Amygdala (tissue), 56 donors: ENCODE results near the gene PCSK5.
A peak's percentile ranks its signal among the peaks of the same experiment; 100 is the strongest.
"Not testable (repeated sequence)": the region's sequence is repeated elsewhere in the genome, so short reads cannot be mapped to it uniquely, and the experiment has no call there.

Experiments used
- DNase-seq, 56 donors: peaks; one replicate each; lab custom pipeline; 2025; lab: John Stamatoyannopoulos, UW

PCSK5 gene

GRCh38 chr9:75890472-75891276 is at the start of gene PCSK5:
PCSK5 (plus strand) TSS chr9:75890673; CDS start chr9:75891182, 509 bp downstream.
- peak; percentile 37 to 95 (median 86) for DNase-seq

GRCh38 chr9:75844321-75844720 is 46.2 kb upstream of the PCSK5 start:
- no peak for DNase-seq

DNA sequence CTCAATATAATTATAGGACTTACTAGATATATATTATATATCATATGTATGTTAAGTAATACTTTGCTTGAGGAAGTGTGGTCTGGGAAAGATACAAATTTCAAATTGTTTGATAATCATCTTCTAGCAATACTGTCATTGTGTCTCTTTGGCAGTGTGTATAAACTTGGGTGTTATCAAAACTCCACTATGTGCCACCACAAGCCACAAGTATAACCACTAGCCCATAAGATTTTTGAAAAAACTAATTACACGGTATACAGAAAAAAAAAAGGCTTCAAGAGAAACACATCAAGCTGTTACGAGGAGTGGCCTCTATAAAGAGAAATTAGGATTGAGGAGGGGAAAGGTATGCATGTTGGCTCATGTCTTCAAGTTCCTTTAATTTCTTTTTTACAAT is 44.7 kb upstream of the PCSK5 start:
- DNase-seq: no peak

GRCh38 chr9:75847085-75847484 is 43.4 kb upstream of the PCSK5 start:
- DNase-seq: no peak

GRCh38 chr9:75850459-75851200 is 39.8 kb upstream of the PCSK5 start:
- no peak for DNase-seq

- DNase-seq: no peak
These were observed 38.6 kb upstream of the PCSK5 start for GRCh38 chr9:75851917-75852316.

- no peak for DNase-seq
These were observed 37.7 kb upstream of the PCSK5 start for GRCh38 chr9:75852746-75853145.

DNA sequence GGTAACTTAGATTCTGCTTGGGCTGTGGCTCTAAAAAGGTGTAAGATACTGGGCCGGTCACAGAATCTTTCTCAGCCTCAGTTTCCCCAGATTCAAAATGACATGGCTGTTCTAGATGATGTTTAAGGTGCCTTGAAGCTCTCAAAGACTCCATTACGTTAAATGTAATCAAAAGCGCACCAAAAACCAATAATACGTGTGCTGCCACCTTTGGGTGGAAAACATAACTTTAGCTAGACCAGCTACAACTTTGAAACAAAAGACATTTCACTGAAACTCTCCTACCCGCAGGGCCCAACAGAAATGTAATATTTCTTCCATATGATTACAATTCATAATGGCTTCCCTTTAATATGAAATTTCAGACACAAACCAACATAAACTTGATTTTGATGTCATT is 35.0 kb upstream of the PCSK5 start:
- DNase-seq: peak in 1 of 56 donors; percentile 2

- DNase-seq: no peak
These were observed 31.9 kb upstream of the PCSK5 start for GRCh38 chr9:75858497-75859092.

GRCh38 chr9:75864266-75864665 is 26.2 kb upstream of the PCSK5 start:
- DNase-seq: no peak

DNA sequence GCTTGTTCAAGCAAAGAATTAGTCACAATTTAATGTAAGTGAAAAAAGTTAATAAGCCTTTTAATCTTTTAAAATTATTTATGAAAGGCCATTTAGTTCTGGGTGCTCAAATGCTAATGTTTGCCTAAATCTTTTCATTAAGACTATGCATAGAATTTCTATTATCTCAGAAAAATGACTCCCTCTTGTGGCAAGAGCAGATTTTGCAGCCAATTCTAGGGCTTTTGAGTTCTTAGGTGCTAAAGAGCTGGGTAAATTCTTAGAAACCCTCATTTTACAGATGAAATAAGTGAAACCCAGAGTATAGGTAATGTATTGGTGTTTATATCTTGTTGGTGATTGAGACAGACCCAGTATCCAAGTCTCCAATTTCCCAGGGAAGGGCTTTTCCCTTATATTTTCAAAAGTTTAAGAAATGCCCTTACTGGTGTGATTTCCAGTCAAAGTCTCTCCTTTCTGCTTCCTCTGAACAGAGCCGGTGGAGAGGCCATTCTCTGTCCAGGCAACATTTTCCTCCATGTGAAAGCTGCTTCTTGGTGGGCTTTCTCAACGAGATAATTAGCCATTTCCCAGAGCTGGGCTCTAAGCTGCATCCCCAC is 24.1 kb upstream of the PCSK5 start:
- DNase-seq: peak in 12 of 56 donors; percentile 2 to 77 (median 8)

GRCh38 chr9:75868526-75868925 is 21.9 kb upstream of the PCSK5 start:
- DNase-seq: not testable (repeated sequence)

DNA sequence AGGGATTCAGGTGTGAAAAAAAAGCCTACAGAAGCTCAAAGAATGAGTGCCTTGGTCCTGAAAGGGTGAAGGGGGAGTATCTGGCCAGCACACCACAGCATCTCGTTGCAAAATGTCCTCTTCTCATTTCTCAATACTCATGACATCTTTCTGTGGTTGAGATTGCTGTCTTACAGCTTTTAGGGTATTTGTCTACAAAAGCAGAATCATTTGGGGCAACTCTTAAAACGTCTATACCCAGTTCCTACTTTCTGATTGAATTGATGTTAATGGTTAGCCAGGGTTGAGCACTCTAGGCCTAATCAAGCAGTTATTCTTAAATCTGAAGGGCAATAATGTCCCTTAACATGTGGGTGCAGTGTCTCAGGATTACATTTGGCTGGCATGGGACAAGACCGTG is 21.2 kb upstream of the PCSK5 start:
- DNase-seq: no peak

GRCh38 chr9:75870450-75870849 is 20.0 kb upstream of the PCSK5 start:
- DNase-seq: no peak

- no peak for DNase-seq
These were observed 18.8 kb upstream of the PCSK5 start for GRCh38 chr9:75871624-75872023.

- DNase-seq: peak in 2 of 56 donors; percentile 5 to 20
These were observed 16.8 kb upstream of the PCSK5 start for GRCh38 chr9:75873712-75874111.

GRCh38 chr9:75876999-75877640 is 13.4 kb upstream of the PCSK5 start:
- no peak for DNase-seq

DNA sequence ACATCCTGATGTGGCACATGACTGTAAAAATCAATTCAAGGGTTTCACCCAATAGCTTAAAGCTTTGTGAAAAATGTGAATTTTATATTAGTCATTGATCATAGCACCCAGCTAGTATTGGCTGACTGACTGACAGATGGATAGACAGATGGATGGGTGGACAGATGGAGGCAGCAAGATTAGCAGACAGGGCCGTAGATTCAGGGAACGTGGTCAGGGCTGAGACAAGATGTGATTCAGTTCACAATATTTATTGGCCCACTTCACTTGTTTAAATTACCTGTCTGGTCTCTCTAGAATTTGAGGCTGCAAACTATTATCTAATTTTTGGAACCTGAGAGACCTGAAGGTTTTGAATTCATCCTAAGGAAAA is 12.0 kb upstream of the PCSK5 start:
- no peak for DNase-seq

DNA sequence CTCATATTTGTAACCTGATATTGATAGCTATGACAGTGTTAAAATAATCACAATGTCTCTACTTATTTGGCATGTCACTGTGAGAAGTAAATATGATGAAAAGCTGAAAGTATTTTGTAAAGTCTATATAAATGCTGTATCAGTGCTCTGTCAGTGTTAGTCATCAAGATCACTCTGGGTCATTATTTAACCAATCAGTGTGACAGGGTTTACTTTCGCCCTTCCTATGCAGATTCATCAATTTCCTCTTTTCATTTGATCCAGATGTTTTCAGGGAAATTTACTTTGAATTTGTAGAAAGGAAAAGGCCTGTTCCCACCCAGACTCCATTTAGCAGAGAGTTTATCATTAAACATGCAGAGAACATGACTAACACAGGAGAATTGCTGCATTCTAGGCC is 9.9 kb upstream of the PCSK5 start:
- DNase-seq: no peak

- DNase-seq: no peak
These were observed 8.7 kb upstream of the PCSK5 start for GRCh38 chr9:75881761-75882160.

- DNase-seq: no peak
These were observed 4.8 kb upstream of the PCSK5 start for GRCh38 chr9:75885652-75886051.
